SKM-1 treated with dmso at 0.1 percent for 144 hours (cell line): Measurements from ENCODE around the gene FAM78B.

Experiments
- DNase-seq: peaks from one replicate; lab custom pipeline; 2025; ENCODE audit not compliant: unreplicated experiment; lab: John Stamatoyannopoulos, UW

The FAM78B gene

GRCh38 chr1:166069390-166069789 is 97.4 kb downstream of the FAM78B start:
- no peak for DNase-seq

GRCh38 chr1:166066107-166066506 is 100.7 kb downstream of the FAM78B start:
- no peak for DNase-seq

GRCh38 chr1:166064951-166065350 is 101.8 kb downstream of the FAM78B start:
- DNase-seq: no peak

- no peak for DNase-seq
Observed at GRCh38 chr1:166064313-166064926, 102.4 kb downstream of the FAM78B start.

GRCh38 chr1:166063701-166064100 is 103.1 kb downstream of the FAM78B start:
- no peak for DNase-seq

- no peak for DNase-seq
Observed at GRCh38 chr1:166062421-166063070, 104.3 kb downstream of the FAM78B start.

GRCh38 chr1:166057650-166058049 is 109.2 kb downstream of the FAM78B start:
- no peak for DNase-seq

- DNase-seq: no peak
Observed at GRCh38 chr1:166053395-166053794, 113.4 kb downstream of the FAM78B start.

- DNase-seq: no peak
Observed at GRCh38 chr1:166040202-166040997, 126.4 kb downstream of the FAM78B start.

GRCh38 chr1:166039436-166040201 is 127.2 kb downstream of the FAM78B start:
- DNase-seq: no peak

GRCh38 chr1:166036092-166036491 is 130.7 kb downstream of the FAM78B start:
- no peak for DNase-seq

GRCh38 chr1:166032572-166033371 is 134.0 kb downstream of the FAM78B start:
- no peak for DNase-seq

- no peak for DNase-seq
Observed at GRCh38 chr1:166031932-166032571, 134.7 kb downstream of the FAM78B start.

GRCh38 chr1:166029196-166029945 is 137.4 kb downstream of the FAM78B start:
- no peak for DNase-seq

- DNase-seq: no peak
Observed at GRCh38 chr1:166026555-166026954, 140.2 kb downstream of the FAM78B start.

GRCh38 chr1:166026143-166026542 is 140.7 kb downstream of the FAM78B start:
- no peak for DNase-seq

GRCh38 chr1:166020210-166020609 is 146.6 kb downstream of the FAM78B start:
- no peak for DNase-seq
